RWPE1 (cell line): ENCODE data around the gene NECTIN1.
"Not testable (repeated sequence)": the region's sequence is repeated elsewhere in the genome, so short reads cannot be mapped to it uniquely, and the experiment has no call there.

Experiments
- CTCF ChIA-PET: fragments of 350-600 bp; sonication (Branson Sonifier 250); formaldehyde crosslinking; extraction: SDS; loops from one replicate; lab custom pipeline; 2021; lab: Yijun Ruan, JAX
- POLR2A ChIA-PET: fragments of 400-600 bp; formaldehyde crosslinking; extraction: SDS; loops from one replicate; lab custom pipeline; 2020; ENCODE audit warnings: antibody characterized with exemption; ENCODE audit not compliant: low non-redundant PET; lab: Yijun Ruan, JAX
- DNase-seq: peaks from one replicate; pipeline ENCODE4 v3.0.0; 2012; ENCODE audit warnings: low spot score
- H3K27ac ChIP-seq: fragments of 450-650 bp; 2 replicates; pipeline ENCODE4 v1.5.1; 2017
- CTCF ChIP-seq: fragments of 450-650 bp; conservative IDR thresholded peaks from 2 replicates; pipeline ENCODE4 v1.5.1; 2017; ENCODE audit warnings: low read depth, mild to moderate bottlenecking

The NECTIN1 gene

GRCh38 chr11:119607726-119608125 lies 121.3 kb downstream of the NECTIN1 start:
- TF ChIP-seq CTCF = no peak
- no peak overlapping the region for H3K27ac ChIP-seq
- DNase-seq = no peak
- POLR2A ChIA-PET = no interaction called here
- CTCF ChIA-PET = interaction anchor here (0.6 kb wide), 1 partner anchor 251 kb away, joined by 3 read pairs; no protein-coding TSS in a partner anchor

GRCh38 chr11:119605137-119605665 lies 123.8 kb downstream of the NECTIN1 start:
- no peak for DNase-seq
- POLR2A ChIA-PET = no interaction called here
- TF ChIP-seq CTCF = no peak
- H3K27ac ChIP-seq = no peak overlapping the region
- CTCF ChIA-PET = no interaction called here

GRCh38 chr11:119602745-119603373 lies 126.1 kb downstream of the NECTIN1 start:
- TF ChIP-seq CTCF = no peak
- H3K27ac ChIP-seq = no peak overlapping the region
- no peak for DNase-seq
- ChIA-PET POLR2A (no interaction called here), CTCF (no interaction called here)

GRCh38 chr11:119599864-119600541 lies 129.0 kb downstream of the NECTIN1 start:
- POLR2A ChIA-PET = no interaction called here

GRCh38 chr11:119595941-119596340 lies 133.1 kb downstream of the NECTIN1 start:
- POLR2A ChIA-PET, CTCF ChIA-PET, DNase-seq: not testable (repeated sequence)

More at GRCh38 chr11:119599864-119600541, 129.0 kb downstream of the NECTIN1 start:
- CTCF ChIA-PET = no interaction called here
- no peak for TF ChIP-seq CTCF
- no peak overlapping the region for H3K27ac ChIP-seq
- DNase-seq = no peak

GRCh38 chr11:119594639-119595249 lies 134.3 kb downstream of the NECTIN1 start:
- TF ChIP-seq CTCF = no peak
- CTCF ChIA-PET = interaction anchor here (0.5 kb wide), 1 partner anchor 29 kb away, joined by 4 read pairs; no protein-coding TSS in a partner anchor
- no peak for DNase-seq
- H3K27ac ChIP-seq = no peak overlapping the region
- POLR2A ChIA-PET = no interaction called here

More at GRCh38 chr11:119595941-119596340, 133.1 kb downstream of the NECTIN1 start:
- not testable (repeated sequence) for H3K27ac ChIP-seq
